ENCODE data around the gene MLN.

GRCh38 chr6:33827546-33828451 lies 24.0 kb upstream of the MLN start:
- TF ChIP-seq CTCF (IDR thresholded peaks at IDR 0.05) (no peak), POLR2A (IDR thresholded peaks at IDR 0.05) (no peak)
